Epidermal melanocyte (primary cell): Measurements from ENCODE around the gene ACP4.

Source experiments
- DNase-seq: peaks from one replicate; pipeline ENCODE4 v3.0.0; 2011; ENCODE audit warnings: low spot score; ENCODE audit not compliant: insufficient read length

ACP4 gene

GRCh38 chr19:50843701-50844221 lies 53.5 kb downstream of the ACP4 start:
- DNase-seq: no peak

DNA sequence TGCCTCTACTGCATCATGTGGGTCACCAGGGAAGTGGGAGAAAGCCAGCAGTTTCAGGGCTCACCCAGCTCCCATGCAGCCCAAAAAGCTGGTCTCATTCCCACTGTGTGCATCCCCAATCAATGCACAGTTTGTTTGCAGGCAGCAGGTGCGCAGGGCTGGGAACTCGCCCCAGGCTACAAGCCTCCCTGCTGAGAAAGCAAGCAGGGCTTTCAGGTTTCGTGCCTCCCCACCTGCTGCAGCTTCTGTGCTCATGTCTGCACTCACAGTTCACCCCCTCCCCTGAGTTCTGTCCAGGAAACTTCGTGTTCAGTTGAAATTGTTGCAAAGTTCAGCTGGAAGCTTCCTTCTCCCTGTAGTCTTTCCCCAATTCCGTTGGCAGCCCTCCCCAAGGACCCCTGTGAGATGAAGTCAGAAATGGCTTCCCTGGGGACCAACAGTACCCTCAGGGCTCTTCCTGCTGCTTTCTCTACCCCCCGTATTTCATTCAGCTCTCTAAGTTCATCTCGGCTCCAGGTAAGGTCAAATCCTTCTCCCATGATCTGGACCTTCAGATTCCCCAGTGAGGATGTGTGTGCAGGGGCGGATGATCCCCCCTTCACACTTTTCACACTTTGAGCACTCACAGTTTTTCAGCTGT lies 54.2 kb downstream of the ACP4 start:
- no peak for DNase-seq
